Pancreas (tissue), 10 donors: ENCODE data around the gene ATG7. TPM values are rescaled to one million over a fixed set of nuclear protein-coding genes. Genes with fewer than 3 reads are reported as not detected.
A peak's percentile ranks its signal among the peaks of the same experiment; 100 is the strongest.

ENCODE experiments used
- ATAC-seq, 4 donors: fragments of 200-7000 bp; cut with Tn5 transposase; one replicate each; pipeline versions ENCODE4 v1.8.0 to v1.9.1; 2020; ENCODE audit warnings: mild to moderate bottlenecking in 4 of 4, moderate library complexity in 4 of 4
- DNase-seq, 6 donors: peaks; one replicate each; pipeline ENCODE4 v3.0.0-alpha.2; 2020
- FAIRE-seq: peaks from 2 replicates; lab custom pipeline; 2012; peaks lifted over from hg19 to GRCh38; lab: Jason Lieb, UNC
- H3K27ac ChIP-seq, 4 donors: fragments of 200-600 bp; sonication (generic); 1 replicate in 3 of 4; 2 replicates in 1 of 4; pipeline versions ENCODE4 v1.5.0 to v1.8.0; 2020
- H3K27me3 ChIP-seq, 4 donors: fragments of 200-600 bp; one replicate each; pipeline ENCODE4 v1.8.0; 2021
- H3K36me3 ChIP-seq, 3 donors: fragments of 200-600 bp; sonication (generic) in 1 of 3; one replicate each; pipeline versions ENCODE4 v1.5.0 to v1.8.0; 2020 to 2021
- H3K4me1 ChIP-seq, 3 donors: fragments of 200-600 bp; one replicate each; pipeline ENCODE4 v1.8.0; 2021
- H3K4me3 ChIP-seq, 4 donors: fragments of 200-600 bp; sonication (generic) in 2 of 4; one replicate each; pipeline versions ENCODE4 v1.5.0 to v1.8.0; 2020 to 2021
- H3K9me3 ChIP-seq, 4 donors: fragments of 200-600 bp; one replicate each; pipeline ENCODE4 v1.8.0; 2021
- WGBS, 2 donors: extraction: QIAGEN DNeasy Blood & Tissue Kit; methylation state at CpG; one replicate each; pipeline ENCODE4 v1.1.7; 2013; 5-methylcytosine and 5-hydroxymethylcytosine counted together
- intact Hi-C, 3 donors: fragments of 100-400 bp; cut with DNase I; formaldehyde crosslinking; loops; one replicate each; pipeline versions ENCODE4 v1.11.1 to v1.14.2; 2022
- polyA plus RNA-seq, 2 donors: library from polyadenylated mRNA; stranded (reverse); fragments of 200-250 nt; gene quantifications; one replicate each; pipeline ENCODE4 v1.2.3, GENCODE V29; 2013
- total RNA-seq, 6 donors: library from RNA; stranded (reverse); fragmentation: NEBNext Ultra II Directional in 4 of 6; extraction: Animal tissue kit (Norgen Biotek cat#: 25700) in 4 of 6; gene quantifications; one replicate each; pipeline versions ENCODE4 v1.2.1 to v1.2.4, GENCODE V29; 2021 to 2023
- TF ChIP-seq, protein P1 (sequence below), 4 donors: fragments of 200-600 bp; sonication (generic) in 3 of 4; IDR thresholded peaks; one replicate each; pipeline versions ENCODE4 v1.5.0 to v1.8.0; 2021; ENCODE audit warnings: antibody characterized with exemption in 4 of 4
- donor health status: healthy with polysubstance abuse.
- donor health status: DM: no; HTN: no; CAD: no; lungs with moderate emphysema.
- donor health status: DM: no; HTN: no; CAD: no.
- donor health status: control.
- donor health status: control.
- donor health status: Bipolar disorder and iron deficiency.
- donor health status: DM: yes; HTN: yes; CAD: no.
- donor health status: DM: no; HTN: no; CAD: no.
- donor health status: DM: no; HTN: no; CAD: no.
- donor health status: DM: yes; HTN: yes; CAD: no.

ATG7 gene
- total and polyA plus RNA-seq, 8 donors: 5.1 to 28.0 (median 15.7) TPM

DNA sequence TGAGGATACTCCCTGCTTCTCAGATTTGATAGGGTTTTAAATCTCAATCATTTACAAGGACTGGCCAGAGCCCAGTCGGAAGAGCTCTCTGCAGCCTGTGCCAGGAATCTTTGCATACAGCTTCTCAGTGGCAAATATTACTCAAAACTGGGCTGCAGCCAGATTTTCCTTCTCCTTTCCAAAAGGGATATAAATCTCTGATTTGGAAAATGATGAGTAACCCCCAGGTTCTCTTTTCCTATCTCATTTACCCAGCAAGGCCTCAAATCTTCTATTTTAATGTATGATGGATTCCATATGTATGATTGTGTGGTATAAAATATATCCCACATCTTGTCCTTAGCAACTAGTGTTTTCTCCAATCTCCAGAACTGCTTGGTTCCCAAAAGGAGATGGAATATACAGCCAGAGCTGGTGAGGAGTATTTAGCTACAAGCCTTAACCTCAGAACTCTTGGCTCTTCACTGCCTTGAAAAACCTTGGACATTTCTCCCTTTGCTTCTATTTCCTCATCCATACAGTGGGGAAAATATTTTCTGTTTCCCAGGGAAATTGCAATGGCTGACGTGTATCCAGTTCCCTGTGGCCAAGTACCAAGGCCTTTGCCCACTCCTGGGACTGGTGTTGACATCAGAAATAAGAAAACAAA lies 114.4 kb downstream of the ATG7 start:
- peaks cover 0 to 36% (median 11%) of the 10 kb centered on the region in 3 donors for H3K4me1 ChIP-seq
- ATAC-seq (peak in 2 of 4 donors; percentile 7 to 28), FAIRE-seq (no peak), DNase-seq (no peak)
- intact Hi-C loops: loop anchor here in 1 of 3 donors (10.0 kb wide), 2 partner anchors 268 to 418 kb away; no protein-coding TSS in a partner anchor
- H3K4me3 ChIP-seq: no peak overlapping the region
- no peaks in the 10 kb centered on the region for H3K36me3 ChIP-seq
- 64 to 69% methylated on average over 2 of the region's 2 CpGs for WGBS, 2 donors
- TF ChIP-seq, protein P1, sequence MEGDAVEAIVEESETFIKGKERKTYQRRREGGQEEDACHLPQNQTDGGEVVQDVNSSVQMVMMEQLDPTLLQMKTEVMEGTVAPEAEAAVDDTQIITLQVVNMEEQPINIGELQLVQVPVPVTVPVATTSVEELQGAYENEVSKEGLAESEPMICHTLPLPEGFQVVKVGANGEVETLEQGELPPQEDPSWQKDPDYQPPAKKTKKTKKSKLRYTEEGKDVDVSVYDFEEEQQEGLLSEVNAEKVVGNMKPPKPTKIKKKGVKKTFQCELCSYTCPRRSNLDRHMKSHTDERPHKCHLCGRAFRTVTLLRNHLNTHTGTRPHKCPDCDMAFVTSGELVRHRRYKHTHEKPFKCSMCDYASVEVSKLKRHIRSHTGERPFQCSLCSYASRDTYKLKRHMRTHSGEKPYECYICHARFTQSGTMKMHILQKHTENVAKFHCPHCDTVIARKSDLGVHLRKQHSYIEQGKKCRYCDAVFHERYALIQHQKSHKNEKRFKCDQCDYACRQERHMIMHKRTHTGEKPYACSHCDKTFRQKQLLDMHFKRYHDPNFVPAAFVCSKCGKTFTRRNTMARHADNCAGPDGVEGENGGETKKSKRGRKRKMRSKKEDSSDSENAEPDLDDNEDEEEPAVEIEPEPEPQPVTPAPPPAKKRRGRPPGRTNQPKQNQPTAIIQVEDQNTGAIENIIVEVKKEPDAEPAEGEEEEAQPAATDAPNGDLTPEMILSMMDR (IDR thresholded peaks at IDR 0.05): no peak
- H3K9me3 ChIP-seq: no peaks in the 10 kb centered on the region
- H3K27me3 ChIP-seq: no peaks in the 10 kb centered on the region
- H3K27ac ChIP-seq: peak overlapping the region in 1 of 4 donors; percentile 30

GRCh38 chr3:11389386-11390268 lies 117.4 kb downstream of the ATG7 start:
- Histone ChIP-seq H3K9me3 (no peaks in the 10 kb centered on the region), H3K4me3 (no peak overlapping the region), H3K27ac (no peak overlapping the region), H3K4me1 (peaks cover 0 to 27% (median 5%) of the 10 kb centered on the region in 3 donors), H3K36me3 (no peaks in the 10 kb centered on the region), H3K27me3 (no peaks in the 10 kb centered on the region)
- 83 to 88% methylated on average over 10 of the region's 10 CpGs for WGBS, 2 donors
- no peak for FAIRE-seq
- TF ChIP-seq, protein P1 (IDR thresholded peaks at IDR 0.05): no peak
- DNase-seq: no peak
- ATAC-seq: no peak
- intact Hi-C loops: loop anchor here in 1 of 3 donors (10.0 kb wide), 2 partner anchors 265 to 415 kb away; no protein-coding TSS in a partner anchor

GRCh38 chr3:11390411-11391131 lies 118.4 kb downstream of the ATG7 start:
- Histone ChIP-seq H3K4me3 (no peak overlapping the region), H3K9me3 (no peaks in the 10 kb centered on the region), H3K27me3 (no peaks in the 10 kb centered on the region), H3K27ac (no peak overlapping the region), H3K4me1 (peaks cover 0 to 26% (median 5%) of the 10 kb centered on the region in 3 donors), H3K36me3 (no peaks in the 10 kb centered on the region)
- ATAC-seq: peak in 3 of 4 donors; percentile 43 to 76 (median 52)
- no peak for FAIRE-seq
- 39% methylated on average over 5 of the region's 5 CpGs for WGBS, 2 donors
- DNase-seq: no peak
- TF ChIP-seq, protein P1 (IDR thresholded peaks at IDR 0.05): no peak
- intact Hi-C loops: no loop called here

- Histone ChIP-seq H3K4me1 (peaks cover 0 to 18% (median 5%) of the 10 kb centered on the region in 3 donors), H3K27me3 (no peaks in the 10 kb centered on the region), H3K27ac (no peak overlapping the region), H3K9me3 (no peaks in the 10 kb centered on the region), H3K4me3 (no peak overlapping the region), H3K36me3 (no peaks in the 10 kb centered on the region)
- intact Hi-C loops: no loop called here
- DNase-seq: no peak
- no peak for FAIRE-seq
- TF ChIP-seq, protein P1 (IDR thresholded peaks at IDR 0.05): no peak
- peak in 3 of 4 donors; percentile 22 to 40 (median 31) for ATAC-seq
- 75 to 79% methylated on average over 6 of the region's 6 CpGs for WGBS, 2 donors
These were observed 119.1 kb downstream of the ATG7 start for GRCh38 chr3:11391174-11391879.
